GM23338 (cell line): ENCODE measurements around the gene RFNG. TPM values are rescaled to one million over a fixed set of nuclear protein-coding genes. Genes with fewer than 3 reads are reported as not detected.

Experiments
- ATAC-seq: fragments of 200-7000 bp; cut with Tn5 transposase; 3 replicates; pipeline ENCODE4 v1.9.1; 2020
- DNase-seq: peaks from one replicate; pipeline ENCODE4 v3.0.0-alpha.2; 2015; ENCODE audit warnings: low spot score
- H2AFZ ChIP-seq: fragments of 200-600 bp; sonication (generic); 2 replicates; pipeline ENCODE4 v1.8.0; 2016; ENCODE audit warnings: antibody characterized with exemption, mild to moderate bottlenecking, moderate library complexity
- H3F3A ChIP-seq: fragments of 200-600 bp; sonication (generic); replicated peaks from 2 replicates; pipeline ENCODE4 v1.8.0; 2017; ENCODE audit warnings: antibody characterized with exemption, mixed run types, low read depth
- H3K27ac ChIP-seq: fragments of 200-600 bp; sonication (generic); 2 replicates; pipeline ENCODE4 v1.6.1; 2016; ENCODE audit warnings: low read depth
- H3K27me3 ChIP-seq: fragments of 200-600 bp; sonication (generic); 2 replicates; pipeline ENCODE4 v1.8.0; 2016; ENCODE audit warnings: mild to moderate bottlenecking, mixed run types, moderate library complexity; ENCODE audit not compliant: insufficient read depth
- H3K36me3 ChIP-seq: fragments of 200-600 bp; sonication (generic); 2 replicates; pipeline ENCODE4 v1.8.0; 2016; ENCODE audit warnings: mild to moderate bottlenecking; ENCODE audit not compliant: insufficient read depth
- H3K4me1 ChIP-seq: fragments of 200-600 bp; sonication (generic); 2 replicates; pipeline ENCODE4 v1.8.0; 2016; ENCODE audit warnings: mild to moderate bottlenecking, moderate library complexity; ENCODE audit not compliant: insufficient read depth
- H3K4me2 ChIP-seq: fragments of 200-600 bp; sonication (generic); 2 replicates; pipeline ENCODE4 v1.7.1; 2017; ENCODE audit warnings: mixed run types
- H3K4me3 ChIP-seq: fragments of 200-600 bp; sonication (generic); 2 replicates; pipeline ENCODE4 v1.6.1; 2016; ENCODE audit warnings: mixed run types
- H3K79me2 ChIP-seq: fragments of 200-600 bp; sonication (generic); replicated peaks from 2 replicates; pipeline ENCODE4 v1.8.0; 2017; ENCODE audit warnings: mild to moderate bottlenecking; ENCODE audit not compliant: insufficient read depth
- H3K9me2 ChIP-seq: fragments of 200-600 bp; sonication (generic); 2 replicates; pipeline ENCODE4 v1.8.0; 2017; ENCODE audit not compliant: insufficient read depth
- H4K20me1 ChIP-seq: fragments of 200-600 bp; sonication (generic); replicated peaks from 2 replicates; pipeline ENCODE4 v1.8.0; 2017; ENCODE audit warnings: mild to moderate bottlenecking; ENCODE audit not compliant: insufficient read depth
- H3K27ac Mint-ChIP-seq: 2 replicates; pipeline ENCODE4 v1.8.0; 2020; ENCODE audit warnings: inconsistent platforms, mild to moderate bottlenecking, moderate library complexity, mixed read lengths
- H3K27me3 Mint-ChIP-seq: 3 replicates; pipeline ENCODE4 v1.8.0; 2022; ENCODE audit warnings: low read depth, mild to moderate bottlenecking, moderate library complexity, mixed read lengths, inconsistent platforms; ENCODE audit not compliant: insufficient read depth, poor library complexity
- H3K36me3 Mint-ChIP-seq: 3 replicates; pipeline ENCODE4 v1.8.0; 2021; ENCODE audit warnings: low read depth, mild to moderate bottlenecking, inconsistent platforms, moderate library complexity, mixed read lengths
- H3K4me1 Mint-ChIP-seq: 3 replicates; pipeline ENCODE4 v1.8.0; 2020; ENCODE audit warnings: mild to moderate bottlenecking, inconsistent platforms, mixed read lengths
- H3K4me3 Mint-ChIP-seq: 3 replicates; pipeline ENCODE4 v1.8.0; 2021; ENCODE audit warnings: moderate library complexity, mild to moderate bottlenecking, inconsistent platforms, mixed read lengths
- H3K9me3 Mint-ChIP-seq: 3 replicates; pipeline ENCODE4 v1.8.0; 2020; ENCODE audit warnings: moderate library complexity, mild to moderate bottlenecking, inconsistent platforms, mixed read lengths
- CREB1 ChIP-seq: fragments of 250-450 bp; sonication (Bioruptor Pico); IDR thresholded peaks from 2 replicates; pipeline ENCODE4 v1.5.0; 2020; ENCODE audit warnings: low read depth, mild to moderate bottlenecking, moderate library complexity
- EZH2 ChIP-seq: fragments of 200-600 bp; sonication (generic); IDR thresholded peaks from one replicate; pipeline ENCODE4 v1.8.0; 2017; ENCODE audit warnings: antibody characterized with exemption, mild to moderate bottlenecking, low read depth; ENCODE audit not compliant: unreplicated experiment
- EZH2phosphoT487 ChIP-seq: fragments of 200-600 bp; sonication (generic); IDR thresholded peaks from one replicate; pipeline ENCODE4 v1.8.1; 2018; ENCODE audit warnings: antibody characterized with exemption; ENCODE audit not compliant: unreplicated experiment
- JUNB ChIP-seq: IDR thresholded peaks from one replicate; pipeline ENCODE4 v1.6.1; 2016; ENCODE audit warnings: antibody characterized with exemption; ENCODE audit not compliant: unreplicated experiment
- POLR2AphosphoS5 ChIP-seq: IDR thresholded peaks from 2 replicates; pipeline ENCODE4 v1.6.1; 2016; ENCODE audit warnings: antibody characterized with exemption, low read depth
- ZNF114 ChIP-seq: fragments of 250-450 bp; sonication (Bioruptor Pico); IDR thresholded peaks from 2 replicates; pipeline ENCODE4 v1.5.0; 2020; ENCODE audit warnings: mild to moderate bottlenecking, moderate library complexity
- polyA plus RNA-seq: library from polyadenylated mRNA; unstranded; fragments of >200 nt; fragmentation: Nextera tagmentation; extraction: Ambion mirVana; gene quantifications from 2 replicates; pipeline ENCODE4 v1.2.1, GENCODE V29; 2016
- total RNA-seq: library from RNA; depleted of rRNA; stranded (reverse); fragments of >200 nt; shearing (Covaris generic); gene quantifications from 2 replicates; pipeline ENCODE4 v1.2.3, GENCODE V29; 2014
- TF ChIP-seq, protein P1 (sequence below): fragments of 250-450 bp; sonication (Bioruptor Pico); IDR thresholded peaks from 2 replicates; pipeline ENCODE4 v1.5.0; 2020; ENCODE audit warnings: mild to moderate bottlenecking, moderate library complexity
- TF ChIP-seq, protein P2 (sequence below): IDR thresholded peaks from one replicate; pipeline ENCODE4 v1.6.1; 2018; ENCODE audit warnings: antibody characterized with exemption; ENCODE audit not compliant: unreplicated experiment

The RFNG gene
- total and polyA plus RNA-seq, 2 experiments from 2014 or later, result 18.0 to 44.7 TPM

DNA sequence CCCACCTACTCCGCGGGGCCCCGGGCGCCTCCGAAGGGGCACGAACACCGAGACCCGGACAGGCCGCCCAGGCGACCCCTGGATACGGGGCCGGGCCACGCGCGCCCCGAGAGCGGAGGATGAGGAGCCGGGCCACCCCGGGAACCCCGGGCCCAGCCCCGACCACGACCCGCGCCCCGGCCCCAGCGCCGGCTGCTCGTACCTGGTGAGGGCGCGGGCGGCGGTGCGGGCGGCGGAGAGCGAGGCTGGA, 46.2 kb upstream of the RFNG start (continued):
- TF ChIP-seq ZNF114 (CRISPR knock-in tag) (no peak), CREB1 (CRISPR knock-in tag) (no peak), EZH2 (no peak), EZH2phosphoT487 (no peak), JUNB (no peak)
- TF ChIP-seq, protein P1, sequence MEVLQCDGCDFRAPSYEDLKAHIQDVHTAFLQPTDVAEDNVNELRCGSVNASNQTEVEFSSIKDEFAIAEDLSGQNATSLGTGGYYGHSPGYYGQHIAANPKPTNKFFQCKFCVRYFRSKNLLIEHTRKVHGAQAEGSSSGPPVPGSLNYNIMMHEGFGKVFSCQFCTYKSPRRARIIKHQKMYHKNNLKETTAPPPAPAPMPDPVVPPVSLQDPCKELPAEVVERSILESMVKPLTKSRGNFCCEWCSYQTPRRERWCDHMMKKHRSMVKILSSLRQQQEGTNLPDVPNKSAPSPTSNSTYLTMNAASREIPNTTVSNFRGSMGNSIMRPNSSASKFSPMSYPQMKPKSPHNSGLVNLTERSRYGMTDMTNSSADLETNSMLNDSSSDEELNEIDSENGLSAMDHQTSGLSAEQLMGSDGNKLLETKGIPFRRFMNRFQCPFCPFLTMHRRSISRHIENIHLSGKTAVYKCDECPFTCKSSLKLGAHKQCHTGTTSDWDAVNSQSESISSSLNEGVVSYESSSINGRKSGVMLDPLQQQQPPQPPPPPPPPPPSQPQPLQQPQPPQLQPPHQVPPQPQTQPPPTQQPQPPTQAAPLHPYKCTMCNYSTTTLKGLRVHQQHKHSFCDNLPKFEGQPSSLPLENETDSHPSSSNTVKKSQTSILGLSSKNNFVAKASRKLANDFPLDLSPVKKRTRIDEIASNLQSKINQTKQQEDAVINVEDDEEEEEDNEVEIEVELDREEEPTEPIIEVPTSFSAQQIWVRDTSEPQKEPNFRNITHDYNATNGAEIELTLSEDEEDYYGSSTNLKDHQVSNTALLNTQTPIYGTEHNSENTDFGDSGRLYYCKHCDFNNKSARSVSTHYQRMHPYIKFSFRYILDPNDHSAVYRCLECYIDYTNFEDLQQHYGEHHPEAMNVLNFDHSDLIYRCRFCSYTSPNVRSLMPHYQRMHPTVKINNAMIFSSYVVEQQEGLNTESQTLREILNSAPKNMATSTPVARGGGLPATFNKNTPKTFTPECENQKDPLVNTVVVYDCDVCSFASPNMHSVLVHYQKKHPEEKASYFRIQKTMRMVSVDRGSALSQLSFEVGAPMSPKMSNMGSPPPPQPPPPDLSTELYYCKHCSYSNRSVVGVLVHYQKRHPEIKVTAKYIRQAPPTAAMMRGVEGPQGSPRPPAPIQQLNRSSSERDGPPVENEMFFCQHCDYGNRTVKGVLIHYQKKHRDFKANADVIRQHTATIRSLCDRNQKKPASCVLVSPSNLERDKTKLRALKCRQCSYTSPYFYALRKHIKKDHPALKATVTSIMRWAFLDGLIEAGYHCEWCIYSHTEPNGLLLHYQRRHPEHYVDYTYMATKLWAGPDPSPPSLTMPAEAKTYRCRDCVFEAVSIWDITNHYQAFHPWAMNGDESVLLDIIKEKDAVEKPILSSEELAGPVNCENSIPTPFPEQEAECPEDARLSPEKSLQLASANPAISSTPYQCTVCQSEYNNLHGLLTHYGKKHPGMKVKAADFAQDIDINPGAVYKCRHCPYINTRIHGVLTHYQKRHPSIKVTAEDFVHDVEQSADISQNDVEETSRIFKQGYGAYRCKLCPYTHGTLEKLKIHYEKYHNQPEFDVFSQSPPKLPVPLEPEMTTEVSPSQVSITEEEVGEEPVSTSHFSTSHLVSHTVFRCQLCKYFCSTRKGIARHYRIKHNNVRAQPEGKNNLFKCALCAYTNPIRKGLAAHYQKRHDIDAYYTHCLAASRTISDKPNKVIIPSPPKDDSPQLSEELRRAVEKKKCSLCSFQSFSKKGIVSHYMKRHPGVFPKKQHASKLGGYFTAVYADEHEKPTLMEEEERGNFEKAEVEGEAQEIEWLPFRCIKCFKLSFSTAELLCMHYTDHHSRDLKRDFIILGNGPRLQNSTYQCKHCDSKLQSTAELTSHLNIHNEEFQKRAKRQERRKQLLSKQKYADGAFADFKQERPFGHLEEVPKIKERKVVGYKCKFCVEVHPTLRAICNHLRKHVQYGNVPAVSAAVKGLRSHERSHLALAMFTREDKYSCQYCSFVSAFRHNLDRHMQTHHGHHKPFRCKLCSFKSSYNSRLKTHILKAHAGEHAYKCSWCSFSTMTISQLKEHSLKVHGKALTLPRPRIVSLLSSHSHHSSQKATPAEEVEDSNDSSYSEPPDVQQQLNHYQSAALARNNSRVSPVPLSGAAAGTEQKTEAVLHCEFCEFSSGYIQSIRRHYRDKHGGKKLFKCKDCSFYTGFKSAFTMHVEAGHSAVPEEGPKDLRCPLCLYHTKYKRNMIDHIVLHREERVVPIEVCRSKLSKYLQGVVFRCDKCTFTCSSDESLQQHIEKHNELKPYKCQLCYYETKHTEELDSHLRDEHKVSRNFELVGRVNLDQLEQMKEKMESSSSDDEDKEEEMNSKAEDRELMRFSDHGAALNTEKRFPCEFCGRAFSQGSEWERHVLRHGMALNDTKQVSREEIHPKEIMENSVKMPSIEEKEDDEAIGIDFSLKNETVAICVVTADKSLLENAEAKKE (CRISPR knock-in tag), result no peak

DNA sequence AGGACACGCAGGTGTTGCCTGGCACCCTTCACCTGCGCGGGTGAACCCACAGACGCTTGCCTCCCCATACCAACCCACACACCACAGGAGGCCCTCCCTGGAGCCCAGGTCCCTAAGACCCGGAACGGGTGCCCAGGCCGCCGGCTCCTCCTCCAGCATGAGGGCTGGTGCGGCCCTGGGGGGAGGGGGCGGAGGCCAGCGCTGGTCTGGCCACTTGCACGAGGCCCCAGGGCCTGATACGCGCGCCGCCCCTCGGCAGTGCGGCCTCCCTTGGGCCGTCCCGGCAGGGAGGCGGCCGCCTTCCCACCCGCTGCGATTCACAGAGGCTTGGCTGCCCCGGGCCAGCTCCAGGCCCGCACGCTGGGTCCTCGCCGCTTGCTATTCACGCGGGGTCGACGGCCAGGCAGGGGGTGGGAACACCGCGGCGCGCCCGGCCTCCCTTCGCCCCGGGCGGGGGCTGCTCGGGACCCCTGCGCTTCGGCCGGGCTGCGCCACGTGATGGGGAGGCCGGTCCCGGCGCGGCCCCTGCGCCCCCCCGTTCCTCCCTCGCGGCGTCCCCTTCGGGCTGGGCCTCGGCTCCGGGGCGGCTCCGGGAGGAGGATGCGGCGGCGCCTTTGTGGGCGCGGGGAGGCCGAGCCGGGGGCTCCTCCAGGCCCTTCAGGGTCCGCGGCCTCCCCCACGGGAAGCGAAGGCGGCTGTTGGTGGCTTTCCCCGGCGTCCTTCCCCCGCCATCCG, 45.7 kb upstream of the RFNG start:
- peaks cover 53% of the 10 kb centered on the region for H3K79me2 ChIP-seq
- no peaks in the 10 kb centered on the region for H3K9me2 ChIP-seq
- peak overlapping the region; percentile 88 for H3K4me3 ChIP-seq
- no peaks in the 10 kb centered on the region for H3K27me3 ChIP-seq
- H3K27me3 Mint-ChIP-seq, result peaks cover 13% of the 10 kb centered on the region
- ATAC-seq, result peak; percentile 5
- peaks cover 31% of the 10 kb centered on the region; the same call in 2 of the 3 replicates for H3K36me3 Mint-ChIP-seq
- H3F3A ChIP-seq, result 0 out of 2 replicates have a peak, but pooled peaks cover 14% of the 10 kb centered on the region
- no peaks in the 10 kb centered on the region for H3K9me3 Mint-ChIP-seq
- peaks cover 26% of the 10 kb centered on the region for H4K20me1 ChIP-seq
- peaks cover 5% of the 10 kb centered on the region; the same call in 1 of the 2 replicates for H3K36me3 ChIP-seq
- peak; percentile 25 for DNase-seq
- H3K4me1 Mint-ChIP-seq, result peaks cover 16% of the 10 kb centered on the region
- H3K4me3 Mint-ChIP-seq, result peak overlapping the region; percentile 73
- no peak overlapping the region for H3K27ac Mint-ChIP-seq
- peaks cover 27% of the 10 kb centered on the region for H3K4me1 ChIP-seq
- peak overlapping the region; percentile 91 for H3K4me2 ChIP-seq
- no peak overlapping the region for H3K27ac ChIP-seq
- no peak overlapping the region for H2AFZ ChIP-seq
- TF ChIP-seq, protein P2, sequence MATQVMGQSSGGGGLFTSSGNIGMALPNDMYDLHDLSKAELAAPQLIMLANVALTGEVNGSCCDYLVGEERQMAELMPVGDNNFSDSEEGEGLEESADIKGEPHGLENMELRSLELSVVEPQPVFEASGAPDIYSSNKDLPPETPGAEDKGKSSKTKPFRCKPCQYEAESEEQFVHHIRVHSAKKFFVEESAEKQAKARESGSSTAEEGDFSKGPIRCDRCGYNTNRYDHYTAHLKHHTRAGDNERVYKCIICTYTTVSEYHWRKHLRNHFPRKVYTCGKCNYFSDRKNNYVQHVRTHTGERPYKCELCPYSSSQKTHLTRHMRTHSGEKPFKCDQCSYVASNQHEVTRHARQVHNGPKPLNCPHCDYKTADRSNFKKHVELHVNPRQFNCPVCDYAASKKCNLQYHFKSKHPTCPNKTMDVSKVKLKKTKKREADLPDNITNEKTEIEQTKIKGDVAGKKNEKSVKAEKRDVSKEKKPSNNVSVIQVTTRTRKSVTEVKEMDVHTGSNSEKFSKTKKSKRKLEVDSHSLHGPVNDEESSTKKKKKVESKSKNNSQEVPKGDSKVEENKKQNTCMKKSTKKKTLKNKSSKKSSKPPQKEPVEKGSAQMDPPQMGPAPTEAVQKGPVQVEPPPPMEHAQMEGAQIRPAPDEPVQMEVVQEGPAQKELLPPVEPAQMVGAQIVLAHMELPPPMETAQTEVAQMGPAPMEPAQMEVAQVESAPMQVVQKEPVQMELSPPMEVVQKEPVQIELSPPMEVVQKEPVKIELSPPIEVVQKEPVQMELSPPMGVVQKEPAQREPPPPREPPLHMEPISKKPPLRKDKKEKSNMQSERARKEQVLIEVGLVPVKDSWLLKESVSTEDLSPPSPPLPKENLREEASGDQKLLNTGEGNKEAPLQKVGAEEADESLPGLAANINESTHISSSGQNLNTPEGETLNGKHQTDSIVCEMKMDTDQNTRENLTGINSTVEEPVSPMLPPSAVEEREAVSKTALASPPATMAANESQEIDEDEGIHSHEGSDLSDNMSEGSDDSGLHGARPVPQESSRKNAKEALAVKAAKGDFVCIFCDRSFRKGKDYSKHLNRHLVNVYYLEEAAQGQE, result no peak
- TF ChIP-seq POLR2AphosphoS5, result 0 out of 2 replicates have a peak, but pooled peaks have one; percentile 37
